Ishikawa (cell line): Measurements from ENCODE around the gene GTF2IRD1.

Experiments used
- CEBPB ChIP-seq: IDR thresholded peaks from 2 replicates; pipeline ENCODE4 v1.6.1; 2012
- CREB1 ChIP-seq: IDR thresholded peaks from 2 replicates; pipeline ENCODE4 v1.6.1; 2012; ENCODE audit warnings: low read depth
- EGR1 ChIP-seq: IDR thresholded peaks from 2 replicates; pipeline ENCODE4 v1.6.1; 2012
- EP300 ChIP-seq: IDR thresholded peaks from 2 replicates; pipeline ENCODE4 v1.6.1; 2012; ENCODE audit warnings: borderline replicate concordance
- FOXM1 ChIP-seq: IDR thresholded peaks from 2 replicates; pipeline ENCODE4 v1.6.1; 2012; ENCODE audit warnings: low read depth, borderline replicate concordance
- MAX ChIP-seq: IDR thresholded peaks from 2 replicates; pipeline ENCODE4 v1.6.1; 2012
- NFIC ChIP-seq: IDR thresholded peaks from 2 replicates; pipeline ENCODE4 v1.6.1; 2012
- RAD21 ChIP-seq: IDR thresholded peaks from 2 replicates; pipeline ENCODE4 v1.6.1; 2012; ENCODE audit warnings: low read depth
- TAF1 ChIP-seq: IDR thresholded peaks from 2 replicates; pipeline ENCODE4 v1.6.1; 2012; ENCODE audit warnings: low read depth, mild to moderate bottlenecking
- TCF12 ChIP-seq: IDR thresholded peaks from 2 replicates; pipeline ENCODE4 v1.6.1; 2012; ENCODE audit warnings: low read depth
- TEAD4 ChIP-seq: IDR thresholded peaks from 2 replicates; pipeline ENCODE4 v1.6.1; 2012
- YY1 ChIP-seq: IDR thresholded peaks from 2 replicates; pipeline ENCODE4 v1.6.1; 2012; ENCODE audit warnings: low read depth
- ZBTB7A ChIP-seq: IDR thresholded peaks from 2 replicates; pipeline ENCODE4 v1.6.1; 2012; ENCODE audit warnings: low read depth
- TF ChIP-seq, protein P1 (sequence below): IDR thresholded peaks from 2 replicates; pipeline ENCODE4 v1.6.1; 2012; ENCODE audit warnings: low read depth, mild to moderate bottlenecking
- TF ChIP-seq, protein P2 (sequence below): IDR thresholded peaks from 2 replicates; pipeline ENCODE4 v1.6.1; 2012

GTF2IRD1 gene

GRCh38 chr7:74545921-74546320 is 92.2 kb downstream of the GTF2IRD1 start:
- TF ChIP-seq EGR1: no peak
- TF ChIP-seq RAD21: no peak
- TF ChIP-seq FOXM1: no peak
- no peak for TF ChIP-seq ZBTB7A
- TF ChIP-seq MAX: no peak
- no peak for TF ChIP-seq EP300
- TF ChIP-seq, protein P1, sequence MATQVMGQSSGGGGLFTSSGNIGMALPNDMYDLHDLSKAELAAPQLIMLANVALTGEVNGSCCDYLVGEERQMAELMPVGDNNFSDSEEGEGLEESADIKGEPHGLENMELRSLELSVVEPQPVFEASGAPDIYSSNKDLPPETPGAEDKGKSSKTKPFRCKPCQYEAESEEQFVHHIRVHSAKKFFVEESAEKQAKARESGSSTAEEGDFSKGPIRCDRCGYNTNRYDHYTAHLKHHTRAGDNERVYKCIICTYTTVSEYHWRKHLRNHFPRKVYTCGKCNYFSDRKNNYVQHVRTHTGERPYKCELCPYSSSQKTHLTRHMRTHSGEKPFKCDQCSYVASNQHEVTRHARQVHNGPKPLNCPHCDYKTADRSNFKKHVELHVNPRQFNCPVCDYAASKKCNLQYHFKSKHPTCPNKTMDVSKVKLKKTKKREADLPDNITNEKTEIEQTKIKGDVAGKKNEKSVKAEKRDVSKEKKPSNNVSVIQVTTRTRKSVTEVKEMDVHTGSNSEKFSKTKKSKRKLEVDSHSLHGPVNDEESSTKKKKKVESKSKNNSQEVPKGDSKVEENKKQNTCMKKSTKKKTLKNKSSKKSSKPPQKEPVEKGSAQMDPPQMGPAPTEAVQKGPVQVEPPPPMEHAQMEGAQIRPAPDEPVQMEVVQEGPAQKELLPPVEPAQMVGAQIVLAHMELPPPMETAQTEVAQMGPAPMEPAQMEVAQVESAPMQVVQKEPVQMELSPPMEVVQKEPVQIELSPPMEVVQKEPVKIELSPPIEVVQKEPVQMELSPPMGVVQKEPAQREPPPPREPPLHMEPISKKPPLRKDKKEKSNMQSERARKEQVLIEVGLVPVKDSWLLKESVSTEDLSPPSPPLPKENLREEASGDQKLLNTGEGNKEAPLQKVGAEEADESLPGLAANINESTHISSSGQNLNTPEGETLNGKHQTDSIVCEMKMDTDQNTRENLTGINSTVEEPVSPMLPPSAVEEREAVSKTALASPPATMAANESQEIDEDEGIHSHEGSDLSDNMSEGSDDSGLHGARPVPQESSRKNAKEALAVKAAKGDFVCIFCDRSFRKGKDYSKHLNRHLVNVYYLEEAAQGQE: no peak
- TF ChIP-seq TEAD4: no peak
- TF ChIP-seq YY1: no peak

GRCh38 chr7:74554178-74554577 is 100.5 kb downstream of the GTF2IRD1 start:
- no peak for TF ChIP-seq TAF1
- no peak for TF ChIP-seq NFIC
- no peak for TF ChIP-seq MAX
- TF ChIP-seq, protein P2, sequence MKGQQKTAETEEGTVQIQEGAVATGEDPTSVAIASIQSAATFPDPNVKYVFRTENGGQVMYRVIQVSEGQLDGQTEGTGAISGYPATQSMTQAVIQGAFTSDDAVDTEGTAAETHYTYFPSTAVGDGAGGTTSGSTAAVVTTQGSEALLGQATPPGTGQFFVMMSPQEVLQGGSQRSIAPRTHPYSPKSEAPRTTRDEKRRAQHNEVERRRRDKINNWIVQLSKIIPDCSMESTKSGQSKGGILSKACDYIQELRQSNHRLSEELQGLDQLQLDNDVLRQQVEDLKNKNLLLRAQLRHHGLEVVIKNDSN: no peak
- TF ChIP-seq YY1: no peak
- TF ChIP-seq CEBPB: no peak

DNA sequence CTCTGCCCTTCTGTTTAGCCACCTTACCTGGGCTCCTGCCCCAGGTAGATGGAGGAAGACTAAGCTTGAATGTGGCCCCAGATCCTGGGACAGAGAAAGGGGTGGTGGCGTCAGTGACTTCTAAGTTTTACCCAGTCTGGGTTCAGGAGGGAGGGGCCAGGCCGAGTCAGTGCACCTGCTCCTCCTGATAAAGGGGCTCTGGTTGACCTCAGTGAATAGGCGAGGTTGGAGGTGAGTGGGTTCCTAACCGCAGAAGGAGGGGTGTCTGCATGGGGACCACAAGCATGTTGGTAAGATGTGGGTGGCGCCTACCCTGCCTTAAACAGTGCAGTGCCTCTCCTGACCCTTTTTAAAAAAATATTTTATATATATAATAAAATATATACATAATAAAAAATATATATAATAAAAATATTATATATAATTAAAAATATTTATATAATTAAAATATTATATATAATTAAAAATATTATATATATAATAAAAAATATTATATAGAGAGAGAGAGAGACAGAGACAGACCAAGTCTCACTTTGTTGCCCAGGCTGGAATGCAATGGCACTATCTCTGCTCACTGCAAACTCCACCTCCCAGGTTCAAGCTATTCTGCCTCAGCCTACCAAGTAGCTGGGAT is 106.5 kb downstream of the GTF2IRD1 start:
- TF ChIP-seq NFIC: no peak
- TF ChIP-seq MAX: no peak
- no peak for TF ChIP-seq ZBTB7A
- TF ChIP-seq TCF12: no peak

DNA sequence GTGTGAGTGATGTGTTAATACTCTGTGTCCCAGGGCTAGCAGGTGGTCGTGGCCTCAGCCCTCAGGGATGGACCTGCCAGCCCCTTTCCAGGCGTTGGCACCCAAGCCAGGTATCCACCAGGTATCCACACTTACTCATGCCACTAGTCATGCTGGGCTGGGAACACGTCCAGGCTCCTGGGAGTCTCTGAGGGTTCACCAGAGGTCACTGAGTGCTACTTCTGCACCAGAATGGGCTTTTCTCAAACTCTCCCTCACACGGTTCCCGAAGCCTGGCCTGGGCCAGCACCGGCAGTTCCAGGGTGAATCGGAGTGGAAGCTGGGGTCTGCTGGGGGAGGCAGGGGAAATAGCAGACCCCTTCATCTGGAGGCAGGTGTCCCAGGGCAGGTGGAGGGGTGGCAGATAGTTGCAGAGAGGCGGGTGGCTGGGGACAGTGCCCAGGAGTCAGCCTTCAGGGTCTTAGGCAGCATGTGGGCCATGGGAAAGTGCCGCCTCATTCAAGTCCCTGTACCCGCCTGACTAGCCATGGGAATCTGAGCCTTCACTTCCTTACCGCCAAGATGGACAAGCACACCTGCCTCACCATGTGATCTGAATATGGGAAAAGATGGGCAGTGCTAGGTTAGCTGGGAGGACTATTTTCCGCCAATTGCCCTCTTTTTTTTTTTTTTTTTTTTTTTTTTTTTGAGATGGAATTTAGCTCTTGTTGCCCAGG is 108.3 kb downstream of the GTF2IRD1 start:
- TF ChIP-seq EP300 (no peak), NFIC (peak; percentile 40; the same call in 1 of the 2 replicates)
- TF ChIP-seq, protein P2: peak; percentile 46; the same call in 1 of the 2 replicates

GRCh38 chr7:74563639-74564038 is 109.9 kb downstream of the GTF2IRD1 start:
- TF ChIP-seq CEBPB: peak; percentile 31; the same call in 1 of the 2 replicates

DNA sequence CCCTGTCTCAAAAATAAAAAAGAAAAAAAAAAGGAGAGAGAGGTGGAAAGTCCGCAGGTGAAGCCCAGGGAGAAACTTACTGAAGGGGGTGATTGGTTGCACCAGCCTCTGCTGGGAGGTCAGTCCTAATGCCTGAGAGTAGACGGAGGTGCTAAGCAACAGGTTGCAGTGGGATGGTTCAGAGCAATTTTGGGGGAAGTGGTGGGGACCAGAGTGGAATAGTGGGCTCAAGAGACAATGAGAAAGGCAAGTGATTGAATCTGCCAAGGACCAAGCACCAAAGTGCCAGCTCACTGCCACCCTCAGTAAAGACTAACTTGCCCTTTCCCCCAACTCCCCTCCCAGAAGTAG is 113.6 kb downstream of the GTF2IRD1 start:
- no peak for TF ChIP-seq CEBPB
- TF ChIP-seq ZBTB7A: no peak
- TF ChIP-seq, protein P1: no peak
- TF ChIP-seq CREB1: no peak
- no peak for TF ChIP-seq EP300
- no peak for TF ChIP-seq TAF1
- TF ChIP-seq NFIC: no peak
- TF ChIP-seq MAX: no peak
- TF ChIP-seq YY1: no peak
- no peak for TF ChIP-seq EGR1
- TF ChIP-seq, protein P2: no peak
- TF ChIP-seq TEAD4: no peak
- no peak for TF ChIP-seq RAD21
- no peak for TF ChIP-seq FOXM1
- TF ChIP-seq TCF12: no peak
